Measurements from ENCODE around the gene SHISA7.

Gene SHISA7

DNA sequence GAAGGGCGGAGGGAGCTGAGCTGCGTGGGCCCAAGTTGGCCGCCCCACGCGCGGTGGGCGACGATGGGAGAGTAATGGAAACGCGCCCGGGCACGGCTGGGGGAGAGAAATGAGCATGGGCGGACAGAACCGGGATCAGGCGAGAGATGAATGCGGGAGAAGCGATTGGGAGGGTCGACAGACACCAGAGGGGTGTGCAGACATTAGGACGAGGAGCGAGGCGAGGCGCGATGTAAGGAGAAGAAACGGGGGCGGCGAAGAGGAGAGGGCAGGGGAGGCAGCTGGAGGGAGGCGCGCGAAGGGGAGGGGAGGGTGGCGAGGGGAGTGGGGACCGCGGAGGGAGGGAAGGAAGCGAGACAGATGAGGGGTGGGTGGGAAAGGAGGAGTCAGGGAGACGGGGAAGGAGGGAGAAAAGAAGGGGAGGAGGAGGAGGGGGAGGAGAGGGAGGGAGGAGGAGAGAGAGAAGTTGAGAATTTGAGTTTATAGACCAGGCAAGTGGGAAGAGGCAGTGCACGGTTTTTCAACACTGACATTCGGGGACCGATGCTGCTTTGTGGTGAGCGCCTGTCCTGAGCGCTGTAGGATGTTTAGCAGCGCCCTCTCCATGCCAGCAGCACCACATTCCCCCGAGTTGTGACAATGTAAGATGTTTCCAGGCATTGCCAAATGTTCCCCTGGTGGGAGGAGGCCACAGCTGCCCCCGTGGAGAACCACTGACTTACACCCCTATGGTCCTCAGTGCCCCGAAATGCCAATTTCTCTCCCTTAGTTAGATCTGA lies at the start of gene SHISA7:
Gene SHISA7 (minus strand): TSS at position 256 of the 779 bp plus-strand sequence. CDS start 437 bp downstream, outside the sequence.
- DNase-seq (ENCODE audit: low read depth in 1 of 2, low spot score in 1 of 2), result no peak

- DNase-seq (ENCODE audit: low read depth in 1 of 2, low spot score in 1 of 2), result no peak
Measured at GRCh38 chr19:55492362-55492944, 49.4 kb upstream of the SHISA7 start.

DNA sequence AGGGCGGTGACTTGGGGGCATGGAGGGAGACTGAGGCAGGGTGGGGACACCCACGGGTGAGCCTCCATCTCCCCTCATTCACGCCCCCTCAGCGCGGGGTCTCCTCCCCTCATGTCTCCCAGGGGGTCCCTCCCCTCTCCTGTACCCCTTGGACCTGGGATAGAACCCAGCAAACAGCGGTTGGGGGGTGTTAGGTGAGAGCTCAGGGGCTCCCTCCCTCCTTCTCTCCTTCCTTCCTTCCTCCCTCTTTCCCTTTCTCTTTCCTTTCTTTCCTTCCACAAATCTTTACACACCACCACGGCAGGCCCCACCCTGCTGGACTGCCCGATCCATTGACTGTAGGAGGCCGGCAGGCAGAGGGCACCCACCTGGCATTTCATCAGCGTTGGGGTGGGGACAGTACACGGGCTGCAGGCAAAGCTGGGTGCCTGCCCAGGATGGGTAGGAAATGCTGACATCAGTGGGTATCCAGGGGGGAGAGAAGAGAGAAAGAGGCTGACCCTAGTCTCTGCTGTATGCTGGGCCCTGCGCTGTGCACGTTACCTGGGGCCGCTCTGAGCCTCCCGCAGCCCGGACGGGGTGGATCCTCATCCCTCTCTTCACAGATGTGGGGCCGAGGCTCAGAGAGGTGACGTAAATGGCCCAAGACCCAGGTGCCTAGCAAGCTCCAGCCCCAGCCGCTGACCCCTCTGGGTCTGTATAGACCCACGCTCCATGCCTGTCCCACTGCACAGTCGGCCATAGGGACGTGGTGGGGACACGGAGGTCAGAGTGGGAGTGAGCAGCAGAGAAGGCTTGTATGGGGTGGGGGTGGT lies 48.7 kb upstream of the SHISA7 start:
- no peak for DNase-seq (ENCODE audit: low read depth in 1 of 2, low spot score in 1 of 2)

- no peak for DNase-seq (ENCODE audit: low read depth in 1 of 2, low spot score in 1 of 2)
Measured at GRCh38 chr19:55490478-55491432, 47.7 kb upstream of the SHISA7 start.

GRCh38 chr19:55489711-55490477 lies 46.8 kb upstream of the SHISA7 start:
- DNase-seq (ENCODE audit: low read depth in 1 of 2, low spot score in 1 of 2), result no peak

DNA sequence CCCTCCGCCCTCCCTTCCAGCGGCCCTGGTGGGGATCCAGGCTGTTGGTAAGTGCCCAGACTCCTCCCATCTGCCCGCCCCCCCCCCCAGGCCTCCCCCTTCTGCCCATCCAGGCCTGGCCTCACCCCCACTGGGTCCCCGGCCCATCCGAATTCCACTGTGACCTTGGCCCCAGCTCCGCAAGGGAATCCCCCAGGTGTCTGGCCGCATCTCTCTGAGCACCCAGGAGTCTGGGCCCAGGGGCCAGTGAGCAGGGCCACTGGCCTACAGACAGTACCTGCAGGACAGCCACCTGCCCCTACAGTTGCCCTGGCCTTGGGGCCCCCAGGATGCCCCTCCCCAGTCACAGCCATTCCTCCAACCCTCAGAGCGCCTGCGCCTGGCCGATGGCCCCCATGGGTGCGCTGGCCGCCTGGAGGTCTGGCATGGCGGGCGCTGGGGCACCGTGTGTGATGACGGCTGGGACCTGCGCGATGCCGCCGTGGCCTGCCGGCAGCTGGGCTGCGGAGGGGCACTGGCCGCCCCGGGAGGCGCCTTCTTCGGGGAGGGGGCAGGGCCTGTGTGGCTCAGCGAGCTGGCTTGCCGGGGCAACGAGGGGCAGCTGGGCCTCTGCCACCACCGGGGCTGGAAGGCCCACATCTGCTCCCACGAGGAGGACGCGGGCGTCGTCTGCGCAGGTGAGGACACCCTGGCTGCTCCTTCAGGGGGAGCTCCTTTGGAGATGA lies 46.0 kb upstream of the SHISA7 start:
- no peak for DNase-seq (ENCODE audit: low read depth in 1 of 2, low spot score in 1 of 2)

- no peak for DNase-seq (ENCODE audit: low read depth in 1 of 2, low spot score in 1 of 2)
Measured at GRCh38 chr19:55487924-55488687, 45.0 kb upstream of the SHISA7 start, which contains the start of gene SSC5D. Gene SSC5D (plus strand): TSS chr19:55488436. CDS start chr19:55488590, 154 bp downstream.

- DNase-seq (ENCODE audit: low read depth in 1 of 2, low spot score in 1 of 2), result no peak
Measured at GRCh38 chr19:55486971-55487923, 44.1 kb upstream of the SHISA7 start.

DNA sequence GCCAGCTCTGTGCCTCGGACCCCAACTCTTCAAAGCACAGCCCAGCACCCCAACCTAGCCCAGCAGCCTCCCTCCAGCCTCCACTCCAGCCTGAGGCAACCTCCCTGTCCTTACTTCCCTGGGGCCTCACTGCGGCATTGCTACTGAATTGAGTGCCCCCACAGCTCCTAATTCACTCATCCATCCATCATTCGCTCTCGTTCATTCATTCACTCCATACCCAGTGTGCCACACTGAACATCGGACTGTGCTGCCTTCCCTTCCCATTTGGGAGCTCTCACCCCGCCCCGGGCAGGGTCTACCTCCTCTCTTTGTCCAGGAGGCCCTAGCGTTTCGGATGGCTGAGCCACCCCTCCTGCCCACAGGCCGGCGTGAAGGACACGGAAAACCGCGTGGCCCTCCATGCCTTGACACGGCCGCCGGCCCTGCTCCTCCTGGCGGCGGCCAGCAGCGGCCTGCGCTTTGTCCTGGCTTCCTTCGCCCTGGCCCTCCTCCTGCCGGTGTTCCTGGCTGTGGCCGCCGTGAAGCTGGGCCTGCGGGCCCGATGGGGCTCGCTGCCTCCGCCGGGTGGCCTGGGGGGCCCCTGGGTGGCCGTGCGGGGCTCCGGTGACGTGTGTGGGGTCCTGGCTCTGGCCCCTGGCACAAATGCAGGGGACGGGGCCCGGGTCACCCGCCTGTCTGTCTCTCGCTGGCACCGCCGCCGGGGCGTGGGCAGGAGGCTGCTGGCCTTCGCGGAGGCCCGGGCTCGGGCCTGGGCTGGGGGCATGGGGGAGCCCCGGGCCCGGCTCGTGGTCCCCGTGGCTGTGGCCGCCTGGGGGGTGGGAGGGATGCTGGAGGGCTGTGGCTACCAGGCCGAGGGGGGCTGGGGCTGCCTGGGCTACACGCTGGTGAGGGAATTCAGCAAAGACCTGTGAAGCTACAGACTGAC lies 43.2 kb upstream of the SHISA7 start:
- no peak for DNase-seq (ENCODE audit: low read depth in 1 of 2, low spot score in 1 of 2)

- DNase-seq (ENCODE audit: low read depth in 1 of 2, low spot score in 1 of 2), result no peak
Measured at GRCh38 chr19:55485439-55486011, 42.4 kb upstream of the SHISA7 start.

DNA sequence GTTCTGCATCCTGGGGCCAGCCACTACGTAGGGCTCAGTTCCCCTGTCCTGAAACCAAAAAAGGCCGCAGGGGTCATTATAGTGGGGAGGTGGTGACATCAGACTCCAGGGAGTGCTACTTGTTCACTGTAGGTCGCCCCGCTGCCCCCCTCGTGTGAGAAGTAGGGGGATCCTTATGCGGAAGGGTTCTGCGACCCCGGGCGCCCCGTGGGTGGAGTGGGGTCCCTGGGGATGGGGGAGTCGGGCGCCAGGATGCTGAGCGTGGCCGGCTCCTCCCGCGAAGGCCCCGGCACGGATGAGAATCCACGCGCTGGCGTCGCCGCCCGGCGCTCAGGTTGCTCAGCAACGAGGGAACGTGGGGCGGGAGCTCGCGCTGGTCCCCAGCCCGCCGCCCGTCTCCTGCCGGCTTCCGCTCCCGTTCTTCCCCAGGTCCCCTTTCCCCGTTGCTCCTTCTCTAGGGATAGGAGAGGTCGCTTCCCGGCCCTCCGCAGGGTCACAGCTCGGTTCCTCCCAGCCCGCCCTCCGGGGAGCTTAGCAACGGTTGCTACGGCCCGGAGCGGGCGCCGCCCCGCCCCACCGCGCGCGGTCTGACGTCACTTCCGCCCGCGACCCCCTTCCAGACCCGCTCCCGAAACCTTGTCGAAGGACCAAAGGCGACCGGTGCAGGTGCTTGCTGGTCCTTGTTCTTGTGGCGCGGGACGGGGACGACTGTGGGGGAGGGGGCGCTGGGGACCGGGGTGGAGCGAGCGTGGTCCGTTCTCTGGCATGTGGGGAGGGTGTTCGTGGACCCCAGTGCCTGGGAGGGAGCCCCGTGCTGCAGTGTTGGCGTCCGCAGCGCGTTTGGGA lies 41.7 kb upstream of the SHISA7 start, which contains the start of gene NAT14:
Gene NAT14 (plus strand): TSS at position 596 of the 846 bp plus-strand sequence. CDS start 521 bp downstream, outside the sequence.
- DNase-seq (ENCODE audit: low read depth in 1 of 2, low spot score in 1 of 2), result peak; percentile 31 to 51

DNA sequence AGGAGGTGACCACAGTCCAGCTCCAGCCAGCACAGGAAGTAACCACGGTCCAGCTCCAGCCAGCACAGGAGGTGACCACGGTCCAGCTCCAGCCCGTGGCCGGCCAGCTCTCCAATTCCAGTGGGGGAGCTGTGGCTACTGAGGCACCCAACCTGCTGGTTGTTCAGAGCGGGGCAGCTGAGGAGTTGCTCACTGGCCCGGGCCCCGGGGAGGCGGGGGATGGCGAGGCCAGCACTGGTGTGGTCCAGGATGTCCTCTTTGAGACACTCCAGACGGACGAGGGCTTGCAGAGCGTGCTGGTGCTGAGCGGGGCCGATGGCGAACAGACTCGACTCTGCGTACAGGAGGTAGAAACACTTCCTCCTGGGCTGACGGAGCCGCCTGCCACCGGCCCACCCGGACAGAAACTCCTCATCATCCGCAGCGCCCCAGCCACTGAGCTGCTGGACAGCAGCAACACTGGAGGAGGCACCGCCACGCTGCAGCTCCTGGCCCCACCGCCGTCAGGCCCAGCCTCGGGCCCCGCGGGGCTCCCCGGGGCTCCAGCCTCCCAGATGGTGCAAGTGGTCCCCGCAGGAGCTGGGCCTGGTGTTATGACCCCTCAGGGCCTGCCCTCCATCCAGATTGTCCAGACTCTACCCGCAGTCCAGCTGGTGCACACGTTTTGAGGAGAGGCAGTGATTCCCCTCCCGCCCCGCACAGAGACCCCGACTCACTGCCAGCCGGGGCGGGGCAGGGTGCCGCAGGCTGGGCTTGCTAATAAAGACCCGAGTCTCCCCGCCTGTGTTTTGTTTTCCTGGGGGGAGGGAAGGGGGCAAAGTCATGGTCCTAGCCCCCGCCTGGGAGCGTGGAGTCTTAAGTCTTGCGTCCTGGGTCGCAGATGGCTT lies 40.8 kb upstream of the SHISA7 start:
- no peak for DNase-seq (ENCODE audit: low read depth in 1 of 2, low spot score in 1 of 2)

GRCh38 chr19:55482967-55483705 lies 40.0 kb upstream of the SHISA7 start:
- no peak for DNase-seq (ENCODE audit: low read depth in 1 of 2, low spot score in 1 of 2)

All from stimulated activated CD4-positive, alpha-beta T cell treated with anti-CD3 and anti-CD28 coated beads, Interleukin-15, amount 100 ng/mL, for 1 hour (primary cell).